HEK293 (cell line): ENCODE measurements around the gene FAM234B.

Experiments used
- CTCF ChIA-PET: fragments of 350-600 bp; formaldehyde crosslinking; extraction: SDS; loops from one replicate; lab custom pipeline; 2021; ENCODE audit warnings: antibody characterized with exemption; lab: Yijun Ruan, JAX
- POLR2A ChIA-PET: fragments of 300-600 bp; formaldehyde crosslinking; extraction: SDS; loops from one replicate; lab custom pipeline; 2020; ENCODE audit warnings: antibody characterized with exemption, inconsistent platforms; lab: Yijun Ruan, JAX
- H3K27ac ChIP-seq: fragments of 200-500 bp; sonication (Bioruptor generic); 2 replicates; pipeline ENCODE4 v1.5.1; 2014; ENCODE audit warnings: low read depth, low read length, control low read depth, inconsistent platforms; ENCODE audit errors: extremely low read depth
- H3K36me3 ChIP-seq, 2 experiments: fragments of 200-500 bp in 1 of 2; sonication (Bioruptor generic) in 1 of 2; 1 replicate in 1 of 2; 2 replicates in 1 of 2; pipeline ENCODE4 v1.5.1; 2014 to 2017; ENCODE audit warnings: inconsistent platforms in 2 of 2, low read length in 2 of 2; ENCODE audit not compliant: control insufficient read depth in 2 of 2, insufficient read depth in 1 of 2
- H3K4me1 ChIP-seq: fragments of 200-500 bp; sonication (Bioruptor generic); 2 replicates; pipeline ENCODE4 v1.5.1; 2014; ENCODE audit warnings: mild to moderate bottlenecking, low read length, inconsistent platforms; ENCODE audit not compliant: control insufficient read depth, insufficient read depth
- H3K4me3 ChIP-seq: 2 replicates; pipeline ENCODE4 v1.5.1; 2011; ENCODE audit warnings: low read depth, mild to moderate bottlenecking, control low read depth, low read length, moderate library complexity
- H3K9me3 ChIP-seq: fragments of 200-500 bp; sonication (Bioruptor generic); 2 replicates; pipeline ENCODE4 v1.5.1; 2014; ENCODE audit warnings: low read depth, low read length, inconsistent platforms; ENCODE audit not compliant: control insufficient read depth, insufficient read depth
- OSR2 ChIP-seq: fragments of 450-650 bp; formaldehyde crosslinking; IDR thresholded peaks from 2 replicates; pipeline ENCODE4 v1.5.1; 2016; ENCODE audit warnings: missing biosample characterization, missing genetic modification characterization
- SCRT1 ChIP-seq: fragments of 450-650 bp; formaldehyde crosslinking; IDR thresholded peaks from 2 replicates; pipeline ENCODE4 v1.5.1; 2016; ENCODE audit warnings: missing biosample characterization, missing genetic modification characterization, borderline replicate concordance
- SCRT2 ChIP-seq: fragments of 450-650 bp; formaldehyde crosslinking; IDR thresholded peaks from 2 replicates; pipeline ENCODE4 v1.5.1; 2016; ENCODE audit warnings: missing biosample characterization, missing genetic modification characterization
- ZBTB8A ChIP-seq: fragments of 450-650 bp; formaldehyde crosslinking; IDR thresholded peaks from 2 replicates; pipeline ENCODE4 v1.5.1; 2016; ENCODE audit warnings: missing biosample characterization, missing genetic modification characterization
- ZFHX2 ChIP-seq: fragments of 450-650 bp; formaldehyde crosslinking; conservative IDR thresholded peaks from 2 replicates; pipeline ENCODE4 v1.5.1; 2016; ENCODE audit warnings: missing biosample characterization, missing genetic modification characterization
- ZNF133 ChIP-seq: fragments of 450-650 bp; formaldehyde crosslinking; IDR thresholded peaks from 2 replicates; pipeline ENCODE4 v1.5.1; 2016; ENCODE audit warnings: missing biosample characterization, missing genetic modification characterization
- ZNF138 ChIP-seq: fragments of 450-650 bp; formaldehyde crosslinking; IDR thresholded peaks from 2 replicates; pipeline ENCODE4 v1.5.1; 2016; ENCODE audit warnings: missing biosample characterization, missing genetic modification characterization, borderline replicate concordance
- ZNF174 ChIP-seq: fragments of 450-650 bp; formaldehyde crosslinking; IDR thresholded peaks from 2 replicates; pipeline ENCODE4 v1.5.0; 2017; ENCODE audit warnings: missing biosample characterization, mild to moderate bottlenecking, missing genetic modification characterization
- ZNF239 ChIP-seq: fragments of 450-650 bp; formaldehyde crosslinking; IDR thresholded peaks from 2 replicates; pipeline ENCODE4 v1.5.1; 2016; ENCODE audit warnings: missing biosample characterization, missing genetic modification characterization
- ZNF311 ChIP-seq: fragments of 450-650 bp; formaldehyde crosslinking; IDR thresholded peaks from 2 replicates; pipeline ENCODE4 v1.5.1; 2017; ENCODE audit warnings: missing biosample characterization, missing genetic modification characterization, borderline replicate concordance
- ZNF354C ChIP-seq: fragments of 450-650 bp; formaldehyde crosslinking; IDR thresholded peaks from 2 replicates; pipeline ENCODE4 v1.5.1; 2016; ENCODE audit warnings: missing biosample characterization, missing genetic modification characterization, low read depth, borderline replicate concordance
- ZNF404 ChIP-seq: fragments of 450-650 bp; formaldehyde crosslinking; IDR thresholded peaks from 2 replicates; pipeline ENCODE4 v1.5.1; 2017; ENCODE audit warnings: missing biosample characterization, missing genetic modification characterization
- ZNF513 ChIP-seq: fragments of 450-650 bp; IDR thresholded peaks from 2 replicates; pipeline ENCODE4 v1.5.1; 2018; ENCODE audit warnings: missing biosample characterization, missing genetic modification characterization
- ZNF560 ChIP-seq: fragments of 450-650 bp; formaldehyde crosslinking; IDR thresholded peaks from 2 replicates; pipeline ENCODE4 v1.5.1; 2017; ENCODE audit warnings: missing biosample characterization, missing genetic modification characterization, borderline replicate concordance
- ZNF571 ChIP-seq: fragments of 450-650 bp; formaldehyde crosslinking; IDR thresholded peaks from 2 replicates; pipeline ENCODE4 v1.5.0; 2017; ENCODE audit warnings: missing biosample characterization, missing genetic modification characterization
- ZNF610 ChIP-seq: fragments of 450-650 bp; formaldehyde crosslinking; IDR thresholded peaks from 2 replicates; pipeline ENCODE4 v1.5.1; 2016; ENCODE audit warnings: missing biosample characterization, missing genetic modification characterization, borderline replicate concordance
- ZNF677 ChIP-seq: fragments of 450-650 bp; IDR thresholded peaks from 2 replicates; pipeline ENCODE4 v1.5.0; 2018; ENCODE audit warnings: missing biosample characterization, mild to moderate bottlenecking, missing genetic modification characterization, moderate library complexity
- TF ChIP-seq, protein P1 (sequence below): sonication (generic); formaldehyde crosslinking; IDR thresholded peaks from 2 replicates; pipeline ENCODE4 v1.8.1; 2022; ENCODE audit warnings: mild to moderate bottlenecking, moderate library complexity, missing genetic modification reagents
- TF ChIP-seq, protein P2 (sequence below): fragments of 450-650 bp; formaldehyde crosslinking; IDR thresholded peaks from 2 replicates; pipeline ENCODE4 v1.5.1; 2017; ENCODE audit warnings: missing biosample characterization, mild to moderate bottlenecking, missing genetic modification characterization, moderate library complexity
- TF ChIP-seq, protein P3 (sequence below): fragments of 450-650 bp; formaldehyde crosslinking; IDR thresholded peaks from 2 replicates; pipeline ENCODE4 v1.5.1; 2017; ENCODE audit warnings: missing biosample characterization, missing genetic modification characterization
- TF ChIP-seq, protein P4 (sequence below): fragments of 450-650 bp; formaldehyde crosslinking; IDR thresholded peaks from 2 replicates; pipeline ENCODE4 v1.5.1; 2016; ENCODE audit warnings: missing biosample characterization, missing genetic modification characterization

FAM234B gene

GRCh38 chr12:12997734-12998133 is 46.4 kb upstream of the FAM234B start:
- Histone ChIP-seq H3K9me3 (no peaks in the 10 kb centered on the region), H3K27ac (no peak overlapping the region), H3K4me1 (peaks cover 6% of the 10 kb centered on the region), H3K36me3 (no peaks in the 10 kb centered on the region)
- ChIA-PET CTCF (interaction anchor here (1.0 to 1.3 kb wide), 2 partner anchors 12 to 213 kb away, joined by 6 to 7 read pairs; no protein-coding TSS in a partner anchor), POLR2A (no interaction called here)
- TF ChIP-seq ZNF174 (tag by site-specific recombination), result no peak
- peak; percentile 95 for TF ChIP-seq ZNF239
- no peak for TF ChIP-seq ZNF571 (tag by site-specific recombination)
- TF ChIP-seq, all 188 proteins: peak for 1
- no peak overlapping the region for H3K4me3 ChIP-seq

- Histone ChIP-seq H3K27ac (no peak overlapping the region), H3K4me1 (peaks cover 6% of the 10 kb centered on the region), H3K36me3 (no peaks in the 10 kb centered on the region), H3K9me3 (no peaks in the 10 kb centered on the region), H3K4me3 (no peak overlapping the region)
- TF ChIP-seq SCRT1 (tag by site-specific recombination) (peak; percentile 54; the same call in 1 of the 2 replicates), ZNF138 (tag by site-specific recombination) (no peak), SCRT2 (tag by site-specific recombination) (peak; percentile 84)
- ChIA-PET POLR2A (no interaction called here), CTCF (interaction anchor here (1.2 kb wide), 1 partner anchor 82 kb away, joined by 5 read pairs; no protein-coding TSS in a partner anchor)
Observed at GRCh38 chr12:12998248-12998647, 45.9 kb upstream of the FAM234B start.

DNA sequence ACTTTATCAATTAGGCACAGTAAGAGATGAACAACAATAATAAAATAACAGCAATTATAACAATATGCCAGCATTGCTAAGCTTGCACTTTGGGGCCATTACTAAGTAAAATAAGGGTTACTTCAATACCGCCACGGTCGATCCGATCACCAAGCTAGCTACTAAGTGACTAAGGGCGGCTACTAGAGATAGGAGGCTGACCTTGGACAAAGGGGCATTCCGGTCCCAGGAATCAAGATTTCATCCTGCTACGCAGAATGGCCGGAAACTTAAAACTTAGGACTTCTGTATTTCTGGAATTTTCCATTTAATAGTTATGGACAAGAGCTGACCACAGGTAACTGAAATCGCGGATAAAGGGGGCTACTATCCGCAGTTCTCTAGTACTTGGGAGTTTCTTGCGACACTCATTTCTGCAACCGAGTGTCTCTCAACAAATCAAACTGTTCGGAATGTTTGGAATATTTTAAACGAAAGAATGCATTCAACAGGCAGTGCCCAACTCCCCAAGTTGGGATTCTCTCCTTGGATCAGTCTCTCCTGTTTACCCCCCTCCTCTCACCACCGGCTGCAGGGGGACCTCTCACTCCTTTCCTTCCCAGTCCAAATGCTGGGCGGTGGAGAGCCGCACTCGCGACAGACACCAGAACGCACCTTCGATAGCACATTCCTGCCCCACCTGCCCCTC is 44.8 kb upstream of the FAM234B start:
- peaks cover 6% of the 10 kb centered on the region for H3K4me1 ChIP-seq
- no peaks in the 10 kb centered on the region for H3K9me3 ChIP-seq
- POLR2A ChIA-PET, result no interaction called here
- CTCF ChIA-PET, result interaction anchor here (0.6 to 1.2 kb wide), 4 partner anchors 13 to 212 kb away, joined by 3 to 5 read pairs (median 3); no protein-coding TSS in a partner anchor
- H3K27ac ChIP-seq, result peak overlapping the region; percentile 82
- no peaks in the 10 kb centered on the region for H3K36me3 ChIP-seq
- H3K4me3 ChIP-seq, result peak overlapping the region; percentile 74
- TF ChIP-seq ZNF311 (tag by site-specific recombination) (no peak), ZNF404 (no peak), ZNF560 (tag by site-specific recombination) (no peak), ZNF513 (tag by site-specific recombination) (no peak), OSR2 (no peak), ZNF677 (tag by site-specific recombination) (no peak), ZNF133 (tag by site-specific recombination) (no peak), ZNF610 (no peak), ZFHX2 (no peak), ZBTB8A (tag by site-specific recombination) (no peak), ZNF354C (tag by site-specific recombination) (no peak)
- TF ChIP-seq, protein P1, sequence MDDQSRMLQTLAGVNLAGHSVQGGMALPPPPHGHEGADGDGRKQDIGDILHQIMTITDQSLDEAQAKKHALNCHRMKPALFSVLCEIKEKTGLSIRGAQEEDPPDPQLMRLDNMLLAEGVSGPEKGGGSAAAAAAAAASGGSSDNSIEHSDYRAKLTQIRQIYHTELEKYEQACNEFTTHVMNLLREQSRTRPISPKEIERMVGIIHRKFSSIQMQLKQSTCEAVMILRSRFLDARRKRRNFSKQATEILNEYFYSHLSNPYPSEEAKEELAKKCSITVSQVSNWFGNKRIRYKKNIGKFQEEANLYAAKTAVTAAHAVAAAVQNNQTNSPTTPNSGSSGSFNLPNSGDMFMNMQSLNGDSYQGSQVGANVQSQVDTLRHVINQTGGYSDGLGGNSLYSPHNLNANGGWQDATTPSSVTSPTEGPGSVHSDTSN (CRISPR knock-in tag), result no peak
- TF ChIP-seq, protein P2, sequence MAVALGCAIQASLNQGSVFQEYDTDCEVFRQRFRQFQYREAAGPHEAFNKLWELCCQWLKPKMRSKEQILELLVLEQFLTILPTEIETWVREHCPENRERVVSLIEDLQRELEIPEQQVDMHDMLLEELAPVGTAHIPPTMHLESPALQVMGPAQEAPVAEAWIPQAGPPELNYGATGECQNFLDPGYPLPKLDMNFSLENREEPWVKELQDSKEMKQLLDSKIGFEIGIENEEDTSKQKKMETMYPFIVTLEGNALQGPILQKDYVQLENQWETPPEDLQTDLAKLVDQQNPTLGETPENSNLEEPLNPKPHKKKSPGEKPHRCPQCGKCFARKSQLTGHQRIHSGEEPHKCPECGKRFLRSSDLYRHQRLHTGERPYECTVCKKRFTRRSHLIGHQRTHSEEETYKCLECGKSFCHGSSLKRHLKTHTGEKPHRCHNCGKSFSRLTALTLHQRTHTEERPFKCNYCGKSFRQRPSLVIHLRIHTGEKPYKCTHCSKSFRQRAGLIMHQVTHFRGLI (tag by site-specific recombination), result 0 out of 2 replicates have a peak, but pooled peaks have one; percentile 8
- TF ChIP-seq, protein P3, sequence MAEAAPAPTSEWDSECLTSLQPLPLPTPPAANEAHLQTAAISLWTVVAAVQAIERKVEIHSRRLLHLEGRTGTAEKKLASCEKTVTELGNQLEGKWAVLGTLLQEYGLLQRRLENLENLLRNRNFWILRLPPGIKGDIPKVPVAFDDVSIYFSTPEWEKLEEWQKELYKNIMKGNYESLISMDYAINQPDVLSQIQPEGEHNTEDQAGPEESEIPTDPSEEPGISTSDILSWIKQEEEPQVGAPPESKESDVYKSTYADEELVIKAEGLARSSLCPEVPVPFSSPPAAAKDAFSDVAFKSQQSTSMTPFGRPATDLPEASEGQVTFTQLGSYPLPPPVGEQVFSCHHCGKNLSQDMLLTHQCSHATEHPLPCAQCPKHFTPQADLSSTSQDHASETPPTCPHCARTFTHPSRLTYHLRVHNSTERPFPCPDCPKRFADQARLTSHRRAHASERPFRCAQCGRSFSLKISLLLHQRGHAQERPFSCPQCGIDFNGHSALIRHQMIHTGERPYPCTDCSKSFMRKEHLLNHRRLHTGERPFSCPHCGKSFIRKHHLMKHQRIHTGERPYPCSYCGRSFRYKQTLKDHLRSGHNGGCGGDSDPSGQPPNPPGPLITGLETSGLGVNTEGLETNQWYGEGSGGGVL, result peak; percentile 19; the same call in 1 of the 2 replicates
- TF ChIP-seq, protein P4, sequence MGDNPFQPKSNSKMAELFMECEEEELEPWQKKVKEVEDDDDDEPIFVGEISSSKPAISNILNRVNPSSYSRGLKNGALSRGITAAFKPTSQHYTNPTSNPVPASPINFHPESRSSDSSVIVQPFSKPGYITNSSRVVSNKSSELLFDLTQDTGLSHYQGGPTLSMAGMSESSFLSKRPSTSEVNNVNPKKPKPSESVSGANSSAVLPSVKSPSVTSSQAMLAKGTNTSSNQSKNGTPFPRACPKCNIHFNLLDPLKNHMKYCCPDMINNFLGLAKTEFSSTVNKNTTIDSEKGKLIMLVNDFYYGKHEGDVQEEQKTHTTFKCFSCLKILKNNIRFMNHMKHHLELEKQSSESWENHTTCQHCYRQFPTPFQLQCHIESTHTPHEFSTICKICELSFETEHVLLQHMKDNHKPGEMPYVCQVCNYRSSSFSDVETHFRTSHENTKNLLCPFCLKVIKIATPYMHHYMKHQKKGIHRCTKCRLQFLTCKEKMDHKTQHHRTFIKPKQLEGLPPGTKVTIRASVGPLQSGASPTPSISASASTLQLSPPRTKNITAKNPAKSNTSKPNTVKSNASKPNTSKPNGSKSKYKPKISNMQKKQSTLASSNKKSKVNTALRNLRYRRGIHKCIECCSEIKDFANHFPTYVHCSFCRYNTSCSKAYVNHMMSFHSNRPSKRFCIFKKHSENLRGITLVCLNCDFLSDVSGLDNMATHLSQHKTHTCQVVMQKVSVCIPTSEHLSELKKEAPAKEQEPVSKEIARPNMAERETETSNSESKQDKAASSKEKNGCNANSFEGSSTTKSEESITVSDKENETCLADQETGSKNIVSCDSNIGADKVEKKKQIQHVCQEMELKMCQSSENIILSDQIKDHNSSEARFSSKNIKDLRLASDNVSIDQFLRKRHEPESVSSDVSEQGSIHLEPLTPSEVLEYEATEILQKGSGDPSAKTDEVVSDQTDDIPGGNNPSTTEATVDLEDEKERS (tag by site-specific recombination), result no peak
